NCI-H446 (cell line): ENCODE measurements around the gene SIX1.

Experiments used
- DNase-seq, 2 experiments: peaks; one replicate each; lab custom pipeline; 2025; lab: John Stamatoyannopoulos, UW

The SIX1 gene

DNA sequence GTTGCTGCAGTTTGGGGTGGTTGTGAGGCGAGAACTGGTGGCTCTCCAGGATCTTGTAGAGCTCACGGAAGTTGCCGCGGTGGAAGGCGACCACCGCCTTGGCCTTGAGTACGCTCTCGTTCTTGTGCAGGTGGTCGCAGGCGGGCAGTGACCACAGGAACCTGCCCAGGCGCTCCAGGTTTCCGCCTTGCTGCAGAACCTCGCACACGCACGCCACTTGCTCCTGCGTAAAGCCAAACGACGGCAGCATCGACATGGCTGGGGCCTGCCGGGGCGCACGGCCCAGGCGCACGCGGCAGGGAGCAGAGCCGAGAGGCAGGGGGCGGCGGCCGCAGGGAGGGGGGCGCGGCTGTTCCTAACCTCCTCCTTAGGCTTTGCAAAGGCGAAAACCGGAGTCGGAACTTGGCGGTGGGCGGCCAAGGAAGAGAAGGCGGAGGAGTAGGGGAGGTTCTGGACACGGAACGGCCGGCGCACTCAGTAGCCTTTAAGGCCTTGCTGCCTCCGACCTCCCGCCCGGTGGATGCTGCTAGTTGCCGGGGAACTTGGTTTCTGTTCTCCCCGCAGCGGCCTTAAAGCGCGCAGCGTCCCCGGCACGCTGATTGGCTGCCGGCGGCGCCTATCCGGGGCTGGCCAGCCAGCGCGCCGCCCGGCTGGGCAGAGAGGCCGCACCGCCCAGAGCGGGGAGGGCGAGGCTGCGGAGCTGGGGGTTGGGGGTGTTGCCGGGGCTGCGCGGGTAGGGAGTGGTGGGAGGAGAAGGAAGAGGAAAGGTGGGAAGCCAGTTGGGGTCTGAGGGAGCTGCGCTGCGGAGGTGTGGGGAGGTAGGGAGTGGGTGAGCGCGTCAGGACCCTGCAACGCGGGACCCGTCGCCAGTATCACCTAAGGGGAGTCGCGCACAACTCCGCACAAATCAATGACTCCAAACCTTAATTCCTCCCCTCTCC is at the start of gene SIX1:
SIX1 (minus strand) TSS at position 544 of the 941 bp plus-strand sequence; CDS start at position 256, 288 bp downstream.
- peak in 1 of 2 experiments; percentile 72 for DNase-seq

- DNase-seq = no peak
Observed at GRCh38 chr14:60695327-60695726, 46.0 kb upstream of the SIX1 start.

GRCh38 chr14:60691383-60692113 is 42.3 kb upstream of the SIX1 start:
- no peak for DNase-seq

DNA sequence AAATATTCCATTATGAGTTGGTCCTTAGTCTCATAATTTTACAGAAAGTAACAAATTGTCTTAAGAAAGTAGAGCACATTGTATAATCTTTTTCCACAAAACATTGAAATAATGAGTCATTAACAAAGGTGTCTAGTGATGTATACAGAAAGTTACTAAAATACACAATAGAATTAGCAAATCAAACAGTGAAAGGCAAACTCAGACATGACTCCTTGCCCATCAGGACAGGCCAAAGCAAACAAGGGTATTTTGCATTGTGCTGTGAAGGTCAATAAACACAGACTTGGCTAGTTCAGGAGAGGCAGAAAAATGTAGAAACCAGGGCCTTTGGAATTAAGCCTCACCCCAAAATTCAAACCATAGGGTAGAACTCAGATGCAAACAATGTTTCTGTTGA is 37.6 kb upstream of the SIX1 start:
- no peak for DNase-seq

DNA sequence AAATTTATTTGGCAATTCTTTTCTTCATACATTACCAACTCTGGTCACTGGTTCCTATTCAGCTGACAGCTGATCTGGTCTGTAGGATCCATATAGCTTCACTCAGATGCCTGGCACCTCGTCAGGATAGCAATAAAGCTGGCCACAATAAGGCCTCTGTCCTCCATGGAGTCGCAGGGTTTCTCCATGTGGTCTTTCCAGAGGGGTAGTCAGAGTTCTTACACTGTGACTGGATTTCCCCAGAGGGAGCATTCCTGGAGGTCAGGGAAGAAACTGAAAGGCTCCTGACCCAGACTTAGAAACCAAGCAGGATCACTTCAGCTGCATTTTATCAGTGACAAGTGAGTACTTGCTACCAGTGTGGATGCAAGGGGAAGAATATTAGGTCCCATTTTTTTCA is 34.9 kb upstream of the SIX1 start:
- no peak for DNase-seq

- no peak for DNase-seq
Observed at GRCh38 chr14:60681271-60681670, 32.0 kb upstream of the SIX1 start.

- no peak for DNase-seq
Observed at GRCh38 chr14:60680511-60680910, 31.2 kb upstream of the SIX1 start.

GRCh38 chr14:60679566-60680258 is 30.4 kb upstream of the SIX1 start:
- DNase-seq = no peak

- DNase-seq = no peak
Observed at GRCh38 chr14:60677701-60678100, 28.4 kb upstream of the SIX1 start.

GRCh38 chr14:60670989-60671388 is 21.7 kb upstream of the SIX1 start:
- DNase-seq = no peak

DNA sequence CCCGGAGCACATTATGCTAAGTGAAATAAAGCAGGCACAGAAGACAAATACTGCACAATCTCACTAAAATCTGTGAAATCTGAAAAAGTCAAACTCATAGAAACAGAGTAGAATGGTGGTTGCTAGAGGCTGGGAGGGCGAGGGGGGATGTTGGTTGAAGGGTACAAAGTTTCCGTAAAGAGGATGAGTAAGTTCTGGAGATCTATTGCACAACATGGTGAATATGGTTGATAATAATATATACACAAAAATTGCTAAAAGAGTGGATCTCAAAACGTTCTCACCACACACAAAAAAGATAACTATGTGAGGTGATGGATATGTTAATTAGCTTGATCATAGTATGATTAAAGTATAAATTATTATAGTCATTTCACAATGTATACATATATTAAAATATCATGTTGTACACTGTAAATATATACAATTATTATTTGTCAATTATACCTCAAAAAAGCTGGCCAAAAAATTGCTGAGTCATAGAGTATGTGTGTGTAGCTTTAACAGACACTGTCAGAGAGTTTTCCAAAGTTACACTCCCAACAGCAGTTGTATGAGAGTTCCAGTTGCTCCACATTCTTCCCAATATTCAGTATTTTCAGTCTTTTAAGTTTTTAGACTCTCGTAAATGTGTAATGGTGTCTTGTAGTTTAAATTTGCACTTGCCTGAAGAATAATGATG is 19.3 kb upstream of the SIX1 start:
- no peak for DNase-seq

DNA sequence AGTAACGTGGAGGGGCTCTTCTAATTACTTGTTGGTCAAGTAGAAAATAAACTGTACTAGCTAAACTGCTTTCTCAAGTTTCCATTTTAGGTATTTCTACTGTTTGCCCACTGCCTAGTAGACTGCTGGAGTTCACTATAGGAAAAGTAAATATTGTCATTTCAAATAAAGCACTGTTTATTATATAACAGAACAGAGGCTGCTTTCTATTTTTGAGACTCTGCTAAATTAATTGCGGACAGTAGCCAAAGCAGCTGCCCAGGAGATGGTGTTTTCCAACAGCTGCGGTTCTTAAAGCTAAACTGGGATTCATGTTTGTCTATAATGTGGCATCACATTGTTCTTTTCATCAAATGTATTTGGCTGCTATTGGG is 15.9 kb upstream of the SIX1 start:
- no peak for DNase-seq

GRCh38 chr14:60662982-60663381 is 13.7 kb upstream of the SIX1 start:
- no peak for DNase-seq

- DNase-seq = no peak
Observed at GRCh38 chr14:60661721-60662120, 12.4 kb upstream of the SIX1 start.

DNA sequence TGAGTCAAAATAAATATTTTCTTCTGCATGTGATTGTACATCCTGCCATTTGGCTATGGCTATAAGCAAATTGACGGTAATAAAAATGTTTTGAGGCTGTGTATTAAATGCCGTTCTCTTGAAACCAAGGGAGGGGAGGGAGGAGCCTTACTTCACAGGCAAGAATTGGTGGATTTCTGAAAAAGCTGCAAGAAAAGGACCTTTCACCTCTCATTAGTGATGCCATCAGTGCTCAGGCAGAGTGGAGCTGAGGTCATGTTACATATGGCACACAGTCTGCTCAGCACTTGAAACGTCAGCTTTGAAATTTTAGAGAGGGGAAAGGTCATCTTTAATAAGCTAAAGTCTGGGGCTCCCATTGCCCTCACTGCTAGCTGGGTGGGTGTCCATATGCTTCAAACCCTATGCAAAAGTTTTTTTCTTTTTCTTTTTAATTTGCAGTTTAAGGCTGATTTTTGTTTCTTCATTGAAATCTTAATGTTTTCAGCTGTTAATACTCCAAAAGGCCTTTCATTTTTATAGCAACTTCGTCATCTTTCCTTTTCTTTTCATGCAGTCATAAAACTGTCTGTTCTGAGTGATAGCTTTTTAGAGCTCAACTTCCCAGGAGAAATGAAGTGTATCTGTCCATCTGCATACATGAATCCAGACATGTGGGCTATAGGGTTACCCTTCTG is 9.8 kb upstream of the SIX1 start:
- DNase-seq = no peak

GRCh38 chr14:60658211-60658690 is 9.0 kb upstream of the SIX1 start:
- DNase-seq = no peak

DNA sequence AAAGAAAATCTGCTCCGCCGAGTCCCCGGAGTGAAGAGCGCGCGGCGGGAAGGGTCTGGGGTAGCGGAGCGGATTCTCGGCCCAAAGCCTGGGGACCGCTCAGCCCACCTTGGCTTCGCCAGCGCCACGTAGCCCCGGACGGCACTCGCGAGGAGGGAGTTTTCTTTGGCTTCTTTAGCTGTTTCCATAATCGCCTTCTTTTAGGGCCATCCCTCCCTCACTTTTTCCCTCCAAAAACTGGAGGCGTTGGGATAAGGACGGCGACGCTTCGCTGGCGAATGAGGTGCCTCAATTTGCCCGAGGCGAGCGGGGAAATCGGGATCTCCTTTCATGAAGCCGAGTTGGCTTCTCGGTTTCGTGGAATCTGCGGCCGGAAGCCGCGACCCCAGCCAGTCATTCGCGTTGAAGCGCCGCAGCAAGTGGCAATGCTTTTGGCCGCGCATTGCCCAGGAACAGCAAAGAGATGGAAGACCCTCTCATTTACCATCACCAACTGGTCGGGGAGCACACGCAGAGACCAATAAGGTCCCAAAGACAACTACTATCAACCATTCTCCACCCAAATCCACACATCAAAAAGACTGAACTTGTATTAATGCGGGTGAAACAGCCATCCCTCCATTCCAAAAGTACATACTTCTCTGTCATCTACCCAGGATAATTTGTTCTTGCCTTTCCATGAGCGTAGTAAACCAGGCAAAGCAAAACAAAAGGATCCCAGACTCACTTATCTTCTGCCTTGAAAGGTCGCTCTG is 8.4 kb upstream of the SIX1 start:
- DNase-seq = no peak

- peak in 1 of 2 experiments; percentile 60 for DNase-seq
Observed at GRCh38 chr14:60656686-60657455, 7.6 kb upstream of the SIX1 start.

DNA sequence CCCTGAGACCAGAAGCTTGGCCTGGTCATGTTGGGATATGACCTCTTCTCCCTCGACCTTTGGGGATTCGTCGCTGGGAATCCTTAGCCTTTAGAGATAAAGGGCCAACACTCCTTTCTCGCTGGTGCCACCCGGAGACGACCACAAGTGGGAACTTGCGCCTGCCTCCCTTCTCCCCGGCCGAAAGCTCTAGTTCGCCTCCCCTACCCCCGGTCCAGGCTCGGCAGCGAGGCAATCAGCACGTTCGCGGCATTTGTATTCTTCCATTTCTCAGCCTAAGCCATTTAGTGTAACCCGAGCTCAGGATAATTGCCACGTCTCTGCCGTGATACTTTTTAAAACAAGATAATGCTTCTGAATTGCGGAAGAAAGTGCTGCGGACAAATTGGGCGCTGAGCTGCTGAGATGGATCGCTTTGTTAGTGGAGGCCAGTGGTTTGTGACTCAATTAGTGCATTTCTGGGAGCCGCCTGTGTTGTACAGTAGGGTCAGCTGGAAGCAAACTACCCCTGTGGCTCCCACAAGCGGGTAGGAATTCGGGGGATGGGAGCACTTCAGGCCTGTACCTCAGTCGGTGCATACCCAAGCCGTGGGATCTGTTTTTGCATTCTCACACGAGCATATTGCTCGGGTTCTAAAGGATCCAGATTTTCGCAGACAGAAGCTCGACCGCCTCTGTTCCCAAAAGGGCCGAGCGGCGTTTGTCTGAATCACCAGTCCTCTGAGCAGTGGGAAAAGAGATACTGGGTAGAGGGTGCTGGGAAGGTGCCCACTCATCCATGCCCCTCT is 6.8 kb upstream of the SIX1 start:
- no peak for DNase-seq
